Endothelial cell of hepatic sinusoid (primary cell): ENCODE measurements around the gene RPRD1B.

ENCODE experiments used
- in situ Hi-C: cut with HindIII; loops from 2 replicates; pipeline ENCODE4 v1.10.0; 2017; ENCODE audit warnings: low sequenced_read_pairs

Gene RPRD1B

DNA sequence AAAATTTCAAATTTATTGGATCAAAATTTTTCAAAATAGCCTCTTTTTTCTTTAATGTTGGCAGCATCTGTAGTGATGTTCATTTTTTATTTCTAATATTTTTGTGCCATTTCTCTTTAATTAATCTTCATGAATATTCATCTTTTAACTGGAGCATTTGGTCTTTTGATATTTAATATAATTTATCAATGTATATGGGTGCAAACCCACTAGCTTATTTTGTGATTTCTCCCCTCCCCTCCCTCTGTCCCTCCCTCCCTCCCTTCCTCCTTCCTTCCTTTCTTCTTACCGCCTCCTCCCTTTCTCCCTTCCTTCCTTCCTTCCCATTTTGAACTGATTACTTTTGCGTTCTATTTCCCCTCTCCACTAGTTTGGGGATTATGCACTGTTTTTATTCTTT, 82.3 kb downstream of the RPRD1B start:
- in situ Hi-C loops, result no loop called here

DNA sequence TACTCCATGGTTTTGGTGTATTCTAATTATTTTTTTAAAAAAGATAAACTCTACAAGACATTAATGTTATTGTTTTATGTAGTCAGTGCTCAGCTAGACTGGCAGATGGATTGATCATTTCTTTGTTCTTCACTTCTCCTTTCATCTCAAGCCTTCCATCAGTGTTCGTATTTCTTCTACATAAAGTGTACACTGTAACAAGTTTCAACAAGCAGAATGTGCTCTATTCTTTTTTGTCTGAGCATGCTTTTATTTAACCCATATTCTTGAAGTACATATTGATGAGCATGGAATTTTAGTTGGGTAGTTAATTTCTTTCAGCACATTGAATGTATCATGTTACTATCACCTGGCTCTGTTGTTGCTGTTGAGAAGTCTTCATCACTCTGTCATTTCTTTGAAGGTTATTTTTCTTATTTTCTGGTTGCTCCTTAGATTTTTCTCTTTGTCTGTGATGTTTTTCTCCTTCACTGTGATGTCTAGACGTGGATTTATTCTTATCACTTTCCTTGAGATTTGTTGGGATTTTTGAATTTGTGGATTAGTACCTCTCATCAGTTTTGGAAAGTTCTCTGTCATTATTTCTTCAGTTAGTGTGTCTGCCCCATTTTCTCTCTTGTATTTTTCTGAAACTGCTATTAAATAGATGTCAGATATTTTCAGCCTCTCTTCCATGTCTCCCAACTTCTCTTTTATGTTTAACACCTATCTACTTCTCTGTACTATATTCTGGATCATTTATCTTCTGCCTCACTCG, 83.0 kb downstream of the RPRD1B start:
- in situ Hi-C loops, result no loop called here

DNA sequence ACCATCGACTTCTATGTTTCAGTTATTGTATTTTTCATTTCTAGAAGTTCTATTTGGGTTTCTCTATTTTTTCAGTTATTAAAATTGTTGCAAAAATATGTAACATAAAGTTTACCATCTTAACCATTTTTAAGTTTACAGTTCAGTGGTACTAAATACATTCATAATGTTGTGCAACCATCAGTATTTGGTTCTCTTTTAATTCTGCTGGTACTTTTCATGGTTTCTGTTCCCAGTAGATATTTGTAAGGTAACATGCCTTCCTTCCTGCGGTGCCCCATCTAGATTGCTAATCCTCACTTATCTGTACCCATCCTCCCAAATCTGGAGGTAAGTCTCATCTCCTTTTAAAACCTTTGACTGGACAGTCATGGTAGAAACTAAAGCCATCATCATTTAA, 83.7 kb downstream of the RPRD1B start:
- in situ Hi-C loops, result no loop called here

DNA sequence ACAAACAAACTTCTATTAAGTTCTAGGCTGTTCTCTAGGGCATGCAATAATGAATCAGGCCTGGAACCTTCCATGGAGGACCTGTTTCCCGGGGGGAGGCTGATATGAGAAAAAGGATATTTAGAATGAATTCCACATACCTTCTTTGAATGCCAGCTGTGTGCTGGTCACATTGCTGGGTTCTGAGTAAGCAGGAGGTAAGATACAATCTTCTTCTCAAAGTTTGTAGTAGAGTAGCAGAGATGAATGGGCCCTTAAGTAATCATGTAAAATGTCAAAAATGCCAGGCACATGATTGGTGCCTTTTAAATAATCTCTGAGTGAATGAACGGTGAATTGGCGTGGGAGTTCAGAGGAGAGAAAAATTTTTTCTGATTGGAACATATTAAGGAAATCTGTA, 84.1 kb downstream of the RPRD1B start:
- in situ Hi-C loops, result no loop called here

DNA sequence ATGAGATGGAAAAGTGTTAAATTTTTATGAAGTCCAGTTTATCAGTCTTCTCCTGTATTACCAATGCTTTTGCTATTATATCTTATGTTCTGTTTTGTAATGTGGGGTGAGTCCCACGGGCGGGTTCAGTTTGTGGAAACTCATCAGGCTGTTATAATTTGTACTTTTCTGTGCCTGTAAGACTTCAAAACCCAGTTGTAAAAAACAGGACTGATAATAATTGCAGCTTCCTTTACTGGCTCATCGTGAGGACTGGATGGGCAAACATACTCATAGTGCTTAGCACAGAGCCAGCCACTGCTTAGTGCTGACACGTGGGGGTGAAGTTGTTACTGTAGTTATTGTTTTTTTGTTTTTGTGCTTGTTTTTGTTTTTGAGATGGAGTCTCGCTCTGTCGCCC, 85.9 kb downstream of the RPRD1B start:
- in situ Hi-C loops, result no loop called here

DNA sequence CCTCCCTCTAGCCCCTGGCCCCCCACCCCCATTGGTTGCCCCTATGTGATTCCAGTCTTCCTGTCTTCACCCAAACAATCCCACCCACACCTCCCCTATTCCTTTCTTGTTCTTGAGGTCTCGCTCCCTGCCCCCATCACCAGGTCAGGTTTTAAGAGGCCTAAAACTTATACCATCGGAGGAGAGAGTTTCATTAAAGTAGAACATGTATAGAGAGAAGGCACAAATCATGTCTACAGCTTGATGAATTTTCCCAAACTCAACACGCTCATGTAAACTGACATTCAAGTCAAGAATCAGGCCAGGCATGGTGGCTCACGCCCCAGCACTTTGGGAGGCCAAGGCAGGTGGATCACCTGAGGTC, 87.1 kb downstream of the RPRD1B start:
- in situ Hi-C loops, result no loop called here

DNA sequence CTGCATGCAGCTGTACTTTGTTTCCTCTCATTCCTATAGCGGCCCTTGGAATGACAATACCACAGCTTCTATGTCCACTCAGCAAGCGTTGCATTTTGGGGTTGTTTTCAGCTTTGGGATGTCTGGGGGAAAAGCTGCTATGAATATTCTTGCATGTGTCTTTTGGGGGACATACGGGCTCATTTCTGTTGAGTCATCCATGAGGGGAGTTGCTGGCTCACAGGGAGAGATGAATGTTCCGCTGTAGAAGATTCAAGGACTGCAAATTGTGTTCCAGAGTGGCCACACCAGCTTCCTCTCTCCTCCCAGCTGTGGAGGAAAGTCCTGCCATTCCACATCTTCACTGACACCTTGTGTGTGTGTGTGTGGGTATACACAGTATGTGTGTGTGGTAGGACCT, 88.2 kb downstream of the RPRD1B start:
- in situ Hi-C loops, result no loop called here

DNA sequence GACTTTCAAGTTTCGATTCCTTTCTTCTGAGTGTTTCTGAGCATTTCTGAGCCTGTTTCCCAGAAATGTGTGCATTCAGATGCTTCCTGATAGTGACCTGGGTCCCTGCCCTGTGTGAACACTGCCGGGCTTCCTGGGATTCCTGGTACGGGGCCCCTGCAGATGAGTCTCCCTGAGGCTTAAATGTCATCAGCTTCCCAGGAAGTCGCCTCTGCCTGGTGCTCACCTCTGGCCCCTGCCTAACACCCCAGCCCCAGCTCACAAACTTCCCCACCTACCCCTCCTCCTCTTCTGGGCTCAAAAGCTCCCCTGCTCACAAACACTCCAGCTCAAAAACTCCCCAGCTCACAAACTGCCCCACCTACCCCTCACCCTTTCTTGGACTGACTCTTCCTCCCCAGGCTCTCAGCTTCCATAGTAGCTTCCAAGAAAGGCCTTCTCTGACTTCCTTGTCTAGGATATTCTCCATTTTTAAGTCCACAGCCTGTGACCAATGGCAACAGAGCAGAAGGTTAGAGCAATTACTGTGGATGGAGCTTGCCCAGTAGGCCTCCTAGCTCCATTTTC, 89.6 kb downstream of the RPRD1B start:
- in situ Hi-C loops, result no loop called here

DNA sequence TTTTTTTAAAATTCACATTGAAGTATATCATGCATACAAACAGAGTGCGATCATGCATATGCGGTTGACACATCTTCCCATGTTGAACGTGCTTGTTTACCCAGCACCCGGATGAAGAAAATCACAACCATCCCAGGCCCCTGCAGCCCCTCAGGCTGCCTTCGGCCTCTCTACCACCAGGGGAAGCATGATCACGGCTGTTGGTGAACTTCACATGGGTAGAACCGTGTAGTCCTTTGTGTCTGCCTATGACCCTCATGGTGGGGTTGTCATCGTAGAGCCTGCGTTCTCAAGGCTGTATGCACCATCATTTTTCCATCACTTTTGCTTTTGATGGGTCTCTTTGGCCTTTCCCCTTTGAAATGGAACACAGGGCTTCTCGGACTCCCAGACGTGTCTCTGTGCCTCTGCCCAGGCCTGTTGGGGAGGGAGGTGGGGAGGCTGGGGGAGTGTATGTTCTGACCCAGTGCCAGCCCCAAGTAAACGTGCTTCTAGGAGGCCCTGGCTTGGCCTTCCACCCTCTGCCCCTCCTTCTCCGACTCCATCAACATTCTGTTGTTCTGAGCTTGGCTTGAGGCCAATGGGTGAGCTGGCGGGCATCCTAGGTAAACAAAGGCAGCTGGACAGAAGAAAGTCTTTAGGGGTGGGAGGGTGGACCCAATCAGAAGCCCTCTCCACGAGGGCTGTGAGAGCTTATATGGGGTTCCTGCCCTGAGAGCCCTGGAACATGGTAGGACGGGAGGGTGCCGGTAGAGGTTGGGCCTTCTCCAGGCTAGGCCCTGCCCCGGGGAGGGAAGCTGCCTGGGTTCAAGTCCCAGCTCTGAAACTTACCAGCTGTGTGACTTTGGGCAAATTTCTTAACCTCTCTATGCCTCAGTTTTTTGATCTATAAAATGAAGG, 91.9 kb downstream of the RPRD1B start:
- in situ Hi-C loops, result loop anchor here (5.0 kb wide), 1 partner anchor 53 kb away; no protein-coding TSS in a partner anchor

DNA sequence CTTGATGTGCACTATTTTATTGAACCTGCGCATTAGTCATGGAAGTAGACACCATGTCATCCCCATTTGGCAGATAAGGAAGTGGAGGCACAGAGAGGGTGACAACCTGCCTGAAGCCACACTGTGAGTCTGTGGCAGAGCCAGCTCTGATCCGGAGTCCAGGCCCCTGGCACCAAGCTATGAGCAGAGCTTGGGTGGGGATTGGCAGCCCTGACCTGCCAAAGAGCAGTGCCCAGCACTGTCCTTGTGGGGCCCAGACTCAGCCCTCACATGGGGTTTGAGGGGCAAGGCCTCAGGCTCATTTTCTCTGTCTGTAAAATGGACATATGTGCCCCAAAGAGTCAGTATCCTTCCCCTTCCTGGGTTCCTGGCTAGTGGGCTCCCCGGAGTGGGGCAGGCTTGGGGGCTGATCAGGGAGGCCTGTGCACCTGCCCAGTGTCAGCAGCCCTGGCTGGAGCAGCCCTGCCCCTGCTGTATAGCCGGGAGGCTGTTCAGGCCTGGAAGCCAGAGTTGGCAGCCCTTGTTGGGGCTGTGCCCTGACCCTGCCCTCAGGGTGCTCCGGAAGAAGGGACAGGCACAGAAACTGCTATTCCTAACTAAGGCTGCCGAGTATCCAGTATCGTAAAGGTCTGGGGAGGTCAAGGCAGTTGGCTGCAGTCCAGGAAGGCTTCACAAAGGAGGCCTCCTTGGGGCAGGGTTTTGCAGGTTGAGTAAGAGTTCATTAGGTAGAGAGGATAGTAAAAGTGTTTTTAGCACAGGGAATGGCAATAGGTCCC, 92.8 kb downstream of the RPRD1B start:
- in situ Hi-C loops, result loop anchor here (5.0 kb wide), 1 partner anchor 54 kb away; no protein-coding TSS in a partner anchor

DNA sequence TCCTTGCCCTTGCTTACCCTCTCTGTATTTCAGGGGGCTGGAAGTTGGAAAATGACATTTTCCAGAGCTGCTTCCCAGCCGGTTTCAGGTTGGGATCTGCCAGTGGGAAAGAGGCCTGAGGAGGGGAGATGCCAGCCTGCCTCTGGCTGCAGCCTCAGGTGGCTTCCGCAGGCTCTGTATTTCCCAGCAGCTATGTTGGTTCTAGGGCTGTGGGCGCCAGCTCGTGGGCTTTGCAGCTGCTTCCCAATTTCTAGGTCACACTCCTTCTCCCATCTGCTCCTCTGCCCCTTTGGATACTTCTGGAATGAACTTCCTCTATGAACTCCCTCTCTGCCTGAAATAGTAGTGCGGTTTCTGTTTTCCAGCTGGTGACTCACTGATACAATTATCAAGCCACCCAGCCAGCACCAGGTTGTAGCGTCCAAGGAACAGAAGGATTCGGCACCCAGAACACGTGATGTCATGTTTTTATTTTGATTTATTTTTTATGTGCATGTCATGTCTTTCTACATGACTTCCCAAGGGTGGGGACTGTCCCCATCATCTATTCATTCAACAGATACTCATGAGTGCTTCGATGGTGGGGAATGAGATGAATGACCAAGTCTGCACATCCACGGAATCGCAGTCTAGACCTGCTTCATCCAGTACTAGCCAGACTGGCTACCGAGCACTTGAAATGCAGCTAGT, 93.5 kb downstream of the RPRD1B start:
- in situ Hi-C loops, result loop anchor here (5.0 kb wide), 1 partner anchor 55 kb away; no protein-coding TSS in a partner anchor

DNA sequence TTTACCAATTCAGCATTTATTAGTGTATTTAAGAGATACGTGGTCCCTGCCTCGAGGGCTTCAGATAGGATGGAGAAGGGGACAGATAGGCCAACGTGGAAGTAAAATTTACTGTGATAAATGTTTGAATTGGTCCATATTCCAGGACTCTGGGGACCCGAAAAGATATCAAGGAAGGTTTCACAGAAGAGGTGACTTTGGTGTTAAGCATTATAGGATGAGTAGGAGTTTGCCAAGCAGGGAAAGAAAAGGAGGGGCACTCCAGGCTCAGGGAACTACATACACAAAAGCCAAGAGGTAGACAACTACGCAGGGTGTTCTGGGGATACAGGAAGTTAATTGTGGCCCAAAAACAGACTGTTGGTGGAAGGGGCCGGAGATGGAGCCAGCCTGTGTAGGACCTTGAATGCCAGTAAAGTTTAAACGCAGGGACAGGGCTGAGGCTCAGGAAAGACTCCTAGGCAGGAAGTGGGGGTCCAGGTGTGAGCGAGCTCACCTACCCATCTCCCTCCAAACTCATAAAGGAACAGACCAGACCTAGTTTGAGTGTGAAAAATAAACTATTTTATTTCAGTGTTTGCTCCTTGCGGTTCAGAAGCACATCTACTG, 94.5 kb downstream of the RPRD1B start:
- in situ Hi-C loops, result loop anchor here (5.0 kb wide), 1 partner anchor 56 kb away; no protein-coding TSS in a partner anchor

DNA sequence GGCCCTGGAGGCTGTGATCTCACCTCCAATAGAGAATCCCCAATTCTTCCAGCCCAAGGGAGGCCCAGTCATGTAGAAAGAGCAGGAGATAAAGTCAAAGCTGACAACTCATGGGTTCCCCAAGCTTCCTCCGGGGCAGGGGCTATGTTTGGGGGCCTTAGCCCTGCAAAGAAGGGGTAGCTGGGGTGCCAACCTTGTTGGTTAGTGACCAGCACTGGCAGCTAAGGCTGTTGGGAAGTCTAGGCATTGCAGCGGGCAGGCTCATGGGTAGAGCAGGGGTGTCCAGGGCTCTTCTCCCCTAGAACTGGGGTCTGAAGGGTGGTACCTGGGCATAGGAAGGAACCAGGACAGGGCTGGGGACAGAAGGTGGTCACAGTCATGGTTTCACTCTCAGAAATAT, 95.1 kb downstream of the RPRD1B start:
- in situ Hi-C loops, result loop anchor here (5.0 kb wide), 1 partner anchor 56 kb away; no protein-coding TSS in a partner anchor

DNA sequence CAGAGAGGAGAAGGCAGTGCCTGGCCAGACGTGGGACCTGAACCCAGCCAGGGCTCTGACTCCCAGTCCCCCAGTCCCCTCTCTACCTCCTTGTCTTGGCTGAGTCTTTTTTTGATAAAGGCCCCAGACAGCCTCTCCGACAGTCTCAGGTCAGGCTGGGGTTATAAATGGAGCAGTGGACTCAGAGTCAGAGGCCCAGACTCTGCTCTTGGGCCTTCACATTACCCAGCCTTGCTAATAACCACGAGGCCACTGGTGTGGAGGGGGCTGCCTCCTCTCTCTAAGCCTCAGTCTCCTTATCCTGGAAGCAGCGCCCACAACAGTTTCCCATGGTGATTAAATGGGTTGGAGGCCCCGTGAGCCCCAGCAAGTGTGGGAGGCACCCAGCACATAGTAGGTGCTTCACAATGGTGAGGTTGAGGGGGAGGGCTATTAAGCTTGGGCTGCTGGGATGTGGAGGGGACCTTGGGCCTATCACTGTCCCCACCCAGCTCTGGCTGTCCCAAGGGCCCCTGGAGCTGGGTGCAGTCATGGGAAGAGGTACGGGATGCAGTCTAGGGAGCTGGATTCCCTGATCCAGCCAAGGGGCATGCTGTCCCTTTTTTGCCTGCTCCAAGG, 95.8 kb downstream of the RPRD1B start:
- in situ Hi-C loops, result loop anchor here (5.0 kb wide), 1 partner anchor 57 kb away; no protein-coding TSS in a partner anchor

DNA sequence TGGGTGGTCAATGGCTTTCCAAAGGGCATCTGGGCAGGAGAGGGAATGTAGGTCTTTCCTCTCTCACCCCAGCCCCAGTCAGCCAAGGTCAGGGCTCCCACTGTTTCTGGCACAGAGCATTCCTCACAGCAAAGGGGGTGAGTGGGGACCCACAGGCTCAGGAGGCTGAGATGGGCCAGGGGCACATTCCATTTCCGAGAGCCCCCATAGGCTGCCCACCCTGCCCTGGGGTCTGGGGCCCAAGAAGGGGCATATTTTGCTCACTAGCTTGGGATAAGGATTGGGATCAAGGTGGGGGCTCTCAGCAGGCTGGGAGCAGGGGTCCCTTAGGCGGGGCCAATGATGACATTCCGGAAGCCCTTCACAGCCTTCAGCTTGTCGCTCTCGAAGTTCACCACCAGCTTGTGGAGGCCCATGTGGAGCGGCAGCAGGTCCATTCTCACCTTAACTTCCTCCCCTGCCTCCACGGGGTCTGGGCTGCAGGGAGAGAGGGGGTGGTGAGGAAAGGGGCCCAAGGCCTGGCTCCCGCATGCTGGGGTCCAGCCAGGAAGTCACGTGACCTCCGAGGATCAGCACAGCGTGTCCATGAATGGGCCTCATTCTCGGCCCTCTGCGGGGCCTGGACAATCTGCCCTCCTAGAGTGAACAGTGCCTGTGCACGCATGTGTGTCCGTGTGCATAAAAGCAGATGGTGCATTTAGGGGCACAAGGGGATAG, 96.5 kb downstream of the RPRD1B start:
- in situ Hi-C loops, result loop anchor here (5.0 kb wide), 1 partner anchor 58 kb away; no protein-coding TSS in a partner anchor

DNA sequence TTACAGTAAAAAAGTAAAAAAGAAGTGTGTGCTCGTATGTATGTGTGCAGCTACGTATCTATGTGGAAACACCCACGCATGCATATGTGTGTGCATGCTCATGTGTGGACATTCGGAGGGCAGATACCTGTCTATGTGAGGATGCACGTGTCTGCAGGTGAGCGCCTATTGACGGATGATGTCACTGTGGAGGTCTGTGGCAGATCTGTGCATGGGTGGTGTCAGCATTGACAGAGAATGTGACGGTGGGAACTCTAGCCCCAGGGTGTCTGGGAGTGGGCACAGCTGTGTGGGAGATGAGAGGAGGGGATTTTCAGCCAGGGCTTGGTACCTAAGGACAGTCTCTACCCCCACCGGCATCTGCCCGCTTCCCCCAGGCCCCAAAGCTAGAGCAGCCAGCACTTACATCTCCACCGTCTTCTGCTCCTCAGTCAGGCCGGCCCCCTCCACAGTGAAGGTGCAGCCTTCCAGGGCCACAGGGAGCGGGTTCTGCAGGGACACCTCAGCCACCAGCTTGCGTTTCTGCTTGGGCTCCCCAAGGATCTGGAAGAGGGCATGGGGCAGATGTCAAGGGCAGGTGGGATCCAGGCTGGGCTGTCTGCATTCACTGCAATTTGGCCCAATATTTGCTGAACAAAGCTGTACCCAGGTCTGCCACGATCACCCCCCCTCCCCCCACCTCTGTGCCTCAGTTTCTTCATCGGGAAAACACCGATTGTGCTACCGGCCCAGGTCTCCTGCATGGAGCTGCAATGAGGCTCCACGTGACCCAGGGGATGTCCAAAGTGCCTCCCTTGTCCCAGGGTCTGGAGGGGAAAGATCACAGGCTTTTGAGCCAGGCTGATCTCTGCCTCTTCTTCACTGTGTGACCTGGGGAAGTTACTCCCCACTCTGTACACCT, 97.4 kb downstream of the RPRD1B start:
- in situ Hi-C loops, result no loop called here

DNA sequence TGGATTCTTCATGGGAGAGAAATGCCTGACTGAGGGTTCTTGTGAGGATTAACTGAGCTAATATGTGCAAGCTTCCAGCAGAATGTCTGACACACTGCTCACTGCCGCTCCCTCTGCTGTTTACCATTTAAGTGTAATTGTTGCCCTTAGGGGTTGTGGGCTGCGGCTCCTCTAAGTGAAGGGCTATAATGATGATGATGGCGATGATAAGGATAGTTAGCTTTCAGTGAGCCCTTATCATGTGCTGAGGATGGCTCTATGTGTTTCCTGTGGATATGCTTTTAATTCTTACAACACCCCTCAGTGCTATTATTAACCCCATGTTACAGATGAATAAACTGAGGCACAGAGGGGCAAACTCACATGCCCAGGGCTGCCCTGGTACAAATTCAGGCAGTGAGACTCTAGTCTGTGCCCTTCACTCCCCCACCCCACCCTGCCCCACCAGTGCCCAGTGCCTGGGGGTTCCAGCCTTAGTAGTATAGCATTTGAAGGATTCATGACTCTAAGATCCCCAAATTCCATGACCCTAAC, 98.1 kb downstream of the RPRD1B start:
- in situ Hi-C loops, result no loop called here
